Activated naive CD8-positive, alpha-beta T cell treated with anti-CD3 and anti-CD28 coated beads, Interleukin-2, amount 10 ng/mL, durations not matched to agents 7 days and 5 days (primary cell): Measurements from ENCODE around the gene TOX2. TPM values are rescaled to one million over a fixed set of nuclear protein-coding genes. Genes with fewer than 3 reads are reported as not detected.
A peak's percentile ranks its signal among the peaks of the same experiment; 100 is the strongest.

ENCODE experiments used
- ATAC-seq: fragments of 150-1000 bp; cut with Tn5 transposase; one replicate; pipeline ENCODE4 v1.10.0; 2021; ENCODE audit warnings: low read depth, moderate library complexity
- POLR2A ChIA-PET: fragments of 350-600 bp; sonication (Branson Sonifier 250); formaldehyde crosslinking; loops from one replicate; lab custom pipeline; 2021; ENCODE audit warnings: antibody characterized with exemption; lab: Charles Lee
- DNase-seq: peaks from one replicate; pipeline ENCODE4 v3.0.0; 2021
- H3K27ac Mint-ChIP-seq: one replicate; pipeline ENCODE4 v1.8.0; 2022; ENCODE audit warnings: mild to moderate bottlenecking, mixed read lengths
- H3K27me3 Mint-ChIP-seq: one replicate; pipeline ENCODE4 v1.8.0; 2022; ENCODE audit warnings: mild to moderate bottlenecking, moderate library complexity, mixed read lengths
- H3K36me3 Mint-ChIP-seq: one replicate; pipeline ENCODE4 v1.8.0; 2021; ENCODE audit warnings: mild to moderate bottlenecking, mixed read lengths
- H3K4me1 Mint-ChIP-seq: one replicate; pipeline ENCODE4 v1.8.0; 2021; ENCODE audit warnings: mixed read lengths
- H3K4me3 Mint-ChIP-seq: one replicate; pipeline ENCODE4 v1.8.0; 2022; ENCODE audit warnings: mild to moderate bottlenecking, moderate library complexity, mixed read lengths
- H3K9me3 Mint-ChIP-seq: one replicate; pipeline ENCODE4 v1.8.0; 2021; ENCODE audit warnings: mixed read lengths
- total RNA-seq, 2 experiments: library from RNA; stranded (reverse); gene quantifications; one replicate each; pipeline ENCODE4 v1.2.3, GENCODE V29; 2021

Gene TOX2
- total RNA-seq, 2 experiments from 2014 or later = 0.26 to 0.44 TPM

GRCh38 chr20:43938017-43938655, 23.5 kb downstream of the TOX2 start:
- Mint-ChIP-seq H3K9me3 (no peaks in the 10 kb centered on the region), H3K4me1 (peaks cover 21% of the 10 kb centered on the region), H3K36me3 (no peaks in the 10 kb centered on the region), H3K27ac (no peak overlapping the region), H3K4me3 (no peak overlapping the region), H3K27me3 (peaks cover 33% of the 10 kb centered on the region)
- DNase-seq (no peak), ATAC-seq (no peak)
- POLR2A ChIA-PET = no interaction called here

GRCh38 chr20:43938932-43939761, 24.5 kb downstream of the TOX2 start:
- Mint-ChIP-seq H3K27ac (no peak overlapping the region), H3K9me3 (no peaks in the 10 kb centered on the region), H3K36me3 (peaks cover 2% of the 10 kb centered on the region), H3K27me3 (peaks cover 26% of the 10 kb centered on the region), H3K4me1 (peaks cover 29% of the 10 kb centered on the region), H3K4me3 (no peak overlapping the region)
- POLR2A ChIA-PET = interaction anchor here (0.7 kb wide), 1 partner anchor 84 kb away, joined by 6 read pairs; no protein-coding TSS in a partner anchor
- ATAC-seq = no peak
- DNase-seq = no peak

GRCh38 chr20:43939762-43940121, 25.1 kb downstream of the TOX2 start:
- Mint-ChIP-seq H3K9me3 (no peaks in the 10 kb centered on the region), H3K4me3 (no peak overlapping the region), H3K36me3 (peaks cover 2% of the 10 kb centered on the region), H3K4me1 (peaks cover 30% of the 10 kb centered on the region), H3K27ac (no peak overlapping the region), H3K27me3 (peaks cover 20% of the 10 kb centered on the region)
- no peak for ATAC-seq
- DNase-seq = no peak
- POLR2A ChIA-PET = interaction anchor here (0.7 kb wide), 1 partner anchor 84 kb away, joined by 6 read pairs; no protein-coding TSS in a partner anchor

- ATAC-seq (no peak), DNase-seq (no peak)
- Mint-ChIP-seq H3K27me3 (peaks cover 25% of the 10 kb centered on the region), H3K4me3 (no peak overlapping the region), H3K36me3 (peaks cover 2% of the 10 kb centered on the region), H3K4me1 (peaks cover 36% of the 10 kb centered on the region), H3K27ac (no peak overlapping the region), H3K9me3 (no peaks in the 10 kb centered on the region)
- POLR2A ChIA-PET = interaction anchor here (0.7 kb wide), 1 partner anchor 116 kb away, joined by 3 read pairs; no protein-coding TSS in a partner anchor
Observed at GRCh38 chr20:43940518-43941225, 26.0 kb downstream of the TOX2 start.

GRCh38 chr20:43941476-43942200, 27.0 kb downstream of the TOX2 start:
- H3K4me3 Mint-ChIP-seq = peak overlapping the region; percentile 43
- H3K27me3 Mint-ChIP-seq = peaks cover 32% of the 10 kb centered on the region
- no peaks in the 10 kb centered on the region for H3K9me3 Mint-ChIP-seq
- peaks cover 40% of the 10 kb centered on the region for H3K4me1 Mint-ChIP-seq
- POLR2A ChIA-PET = interaction anchor here (1.0 to 2.3 kb wide), 7 partner anchors 8 to 484 kb away, joined by 3 to 10 read pairs (median 7); partner anchors contain the start of gene SRSF6
- H3K27ac Mint-ChIP-seq = peak overlapping the region; percentile 62
- peaks cover 2% of the 10 kb centered on the region for H3K36me3 Mint-ChIP-seq
- ATAC-seq (no peak), DNase-seq (no peak)

- DNase-seq (no peak), ATAC-seq (no peak)
- peak overlapping the region; percentile 62 for H3K27ac Mint-ChIP-seq
Observed at GRCh38 chr20:43942201-43942590, 27.5 kb downstream of the TOX2 start.

GRCh38 chr20:43942667-43943285, 28.1 kb downstream of the TOX2 start:
- ATAC-seq (peak; percentile 74), DNase-seq (no peak)
- peaks cover 2% of the 10 kb centered on the region for H3K36me3 Mint-ChIP-seq
- H3K4me3 Mint-ChIP-seq = peak overlapping the region; percentile 55
- no peaks in the 10 kb centered on the region for H3K9me3 Mint-ChIP-seq
- peak overlapping the region; percentile 67 for H3K27ac Mint-ChIP-seq
- POLR2A ChIA-PET = interaction anchor here (0.8 to 2.3 kb wide), 9 partner anchors 9 to 485 kb away, joined by 3 to 10 read pairs (median 4); partner anchors contain the start of gene SRSF6
- peaks cover 36% of the 10 kb centered on the region for H3K27me3 Mint-ChIP-seq
- peaks cover 44% of the 10 kb centered on the region for H3K4me1 Mint-ChIP-seq

More at GRCh38 chr20:43942201-43942590, 27.5 kb downstream of the TOX2 start:
- POLR2A ChIA-PET = interaction anchor here (1.0 to 2.3 kb wide), 8 partner anchors 9 to 484 kb away, joined by 3 to 10 read pairs (median 6); partner anchors contain the start of gene SRSF6
- peaks cover 2% of the 10 kb centered on the region for H3K36me3 Mint-ChIP-seq
- peaks cover 33% of the 10 kb centered on the region for H3K27me3 Mint-ChIP-seq
- no peaks in the 10 kb centered on the region for H3K9me3 Mint-ChIP-seq
- peaks cover 40% of the 10 kb centered on the region for H3K4me1 Mint-ChIP-seq
- peak overlapping the region; percentile 43 for H3K4me3 Mint-ChIP-seq

GRCh38 chr20:43943725-43944124, 29.1 kb downstream of the TOX2 start:
- Mint-ChIP-seq H3K9me3 (no peaks in the 10 kb centered on the region), H3K27ac (no peak overlapping the region), H3K36me3 (peaks cover 2% of the 10 kb centered on the region), H3K27me3 (peaks cover 44% of the 10 kb centered on the region), H3K4me3 (no peak overlapping the region), H3K4me1 (peaks cover 46% of the 10 kb centered on the region)
- DNase-seq (no peak), ATAC-seq (no peak)
- POLR2A ChIA-PET = interaction anchor here (2.1 to 2.3 kb wide), 3 partner anchors 76 to 486 kb away, joined by 7 to 10 read pairs (median 8); partner anchors contain the start of gene SRSF6

- Mint-ChIP-seq H3K9me3 (no peaks in the 10 kb centered on the region), H3K4me1 (peaks cover 55% of the 10 kb centered on the region), H3K27me3 (peaks cover 48% of the 10 kb centered on the region), H3K36me3 (peaks cover 2% of the 10 kb centered on the region), H3K27ac (no peak overlapping the region), H3K4me3 (no peak overlapping the region)
- DNase-seq (no peak), ATAC-seq (no peak)
- POLR2A ChIA-PET = no interaction called here
Observed at GRCh38 chr20:43944653-43945235, 30.1 kb downstream of the TOX2 start.

GRCh38 chr20:43945391-43946205, 30.9 kb downstream of the TOX2 start:
- peaks cover 60% of the 10 kb centered on the region for H3K4me1 Mint-ChIP-seq
- ATAC-seq (no peak), DNase-seq (no peak)
- peaks cover 41% of the 10 kb centered on the region for H3K27me3 Mint-ChIP-seq
- POLR2A ChIA-PET = interaction anchor here (0.7 kb wide), 1 partner anchor 660 kb away, joined by 3 read pairs; no protein-coding TSS in a partner anchor
- no peak overlapping the region for H3K4me3 Mint-ChIP-seq
- no peak overlapping the region for H3K27ac Mint-ChIP-seq
- H3K36me3 Mint-ChIP-seq = peaks cover 2% of the 10 kb centered on the region
- H3K9me3 Mint-ChIP-seq = no peaks in the 10 kb centered on the region

GRCh38 chr20:43946206-43946491, 31.5 kb downstream of the TOX2 start:
- H3K27me3 Mint-ChIP-seq = peaks cover 41% of the 10 kb centered on the region
- H3K9me3 Mint-ChIP-seq = no peaks in the 10 kb centered on the region
- H3K4me3 Mint-ChIP-seq = no peak overlapping the region
- DNase-seq = no peak
- no peak overlapping the region for H3K27ac Mint-ChIP-seq
- peaks cover 60% of the 10 kb centered on the region for H3K4me1 Mint-ChIP-seq
- no peak for ATAC-seq
- peaks cover 2% of the 10 kb centered on the region for H3K36me3 Mint-ChIP-seq
- POLR2A ChIA-PET = interaction anchor here (0.7 kb wide), 1 partner anchor 659 kb away, joined by 3 read pairs; no protein-coding TSS in a partner anchor
